Mesodermal cell (in vitro differentiated cells): Measurements from ENCODE around the gene RHOU.

Experiments
- H3K27ac ChIP-seq: 2 replicates; pipeline ENCODE4 v1.7.0; 2013; ENCODE audit warnings: mild to moderate bottlenecking, low read depth, low read length, moderate library complexity; ENCODE audit not compliant: severe bottlenecking
- H3K36me3 ChIP-seq: 2 replicates; pipeline ENCODE4 v1.7.1; 2013; ENCODE audit warnings: mild to moderate bottlenecking, low read length, moderate library complexity; ENCODE audit not compliant: control insufficient read depth, insufficient read depth
- H3K4me1 ChIP-seq: one replicate; pipeline ENCODE4 v1.7.1; 2013; ENCODE audit warnings: mild to moderate bottlenecking, low read length; ENCODE audit not compliant: insufficient read depth, control insufficient read depth, poor library complexity, severe bottlenecking
- H3K4me3 ChIP-seq: 2 replicates; pipeline ENCODE4 v1.7.0; 2013; ENCODE audit warnings: low read length, control low read depth, mild to moderate bottlenecking; ENCODE audit not compliant: insufficient read depth, poor library complexity, severe bottlenecking; ENCODE audit errors: extremely low read depth
- H3K9me3 ChIP-seq: 2 replicates; pipeline ENCODE4 v1.7.1; 2013; ENCODE audit warnings: mild to moderate bottlenecking, low read length, moderate library complexity; ENCODE audit not compliant: control insufficient read depth
- WGBS, 2 experiments: methylation state at CpG; one replicate each; pipeline ENCODE4 v1.1.5; 2013; ENCODE audit warnings: missing lambda C conversion rate in 2 of 2; ENCODE audit not compliant: insufficient coverage in 2 of 2; 5-methylcytosine and 5-hydroxymethylcytosine counted together

RHOU gene

GRCh38 chr1:228784181-228784580, 48.9 kb downstream of the RHOU start:
- no peak overlapping the region for H3K4me3 ChIP-seq
- no peaks in the 10 kb centered on the region for H3K9me3 ChIP-seq
- peaks cover 7% of the 10 kb centered on the region for H3K4me1 ChIP-seq
- no peak overlapping the region for H3K27ac ChIP-seq
- WGBS, 2 experiments = 97 to 100% methylated on average over 3 of the region's 3 CpGs
- no peaks in the 10 kb centered on the region for H3K36me3 ChIP-seq

DNA sequence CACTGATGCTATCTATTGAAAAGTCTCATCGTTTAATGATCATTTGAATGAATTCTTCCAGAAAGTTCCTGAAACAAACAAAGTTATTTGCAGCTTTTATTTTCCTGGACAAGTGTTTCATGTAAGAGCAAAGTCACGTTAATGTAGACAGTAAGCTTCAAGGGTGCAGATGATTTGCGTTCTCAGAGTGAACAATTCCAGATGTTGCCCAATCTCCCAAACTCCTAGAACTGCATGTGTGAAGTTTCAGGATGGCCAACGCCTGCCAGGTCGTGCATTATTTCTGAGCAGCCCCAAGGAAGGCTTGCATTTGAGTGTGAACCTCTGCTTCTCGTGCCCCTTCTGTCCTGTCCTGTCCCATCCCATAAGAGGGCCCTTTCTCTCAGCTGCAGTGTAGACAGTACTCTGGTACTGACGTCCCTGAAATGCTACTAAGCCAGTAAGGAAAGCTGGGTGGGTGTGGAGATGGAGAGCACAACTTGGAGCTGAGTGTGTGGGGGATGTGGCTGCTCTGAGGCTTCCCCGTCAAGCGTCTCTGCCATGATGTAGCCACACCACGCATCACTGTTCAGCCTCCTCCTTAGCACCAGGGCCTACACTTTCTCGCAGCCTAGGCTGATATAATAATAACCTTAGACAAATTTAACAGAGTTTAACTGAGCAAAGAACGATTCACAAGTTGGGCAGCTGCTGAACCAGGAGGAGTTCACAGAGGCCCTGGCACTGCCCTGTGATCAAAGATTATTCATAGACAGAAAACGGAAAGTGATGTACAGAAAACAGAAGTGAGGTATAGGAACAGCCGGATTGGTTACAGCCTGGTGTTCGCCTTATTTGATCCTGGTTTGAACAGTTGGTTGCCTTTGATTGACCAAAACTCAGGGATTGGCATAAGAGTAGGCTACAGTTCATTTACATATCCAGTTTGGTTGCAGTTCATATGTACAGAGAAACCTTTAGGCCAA, 50.4 kb downstream of the RHOU start:
- Histone ChIP-seq H3K9me3 (no peaks in the 10 kb centered on the region), H3K36me3 (no peaks in the 10 kb centered on the region), H3K4me1 (peaks cover 7% of the 10 kb centered on the region), H3K4me3 (no peak overlapping the region), H3K27ac (no peak overlapping the region)
- 92 to 96% methylated on average over 10 to 12 of the region's 15 CpGs for WGBS, 2 experiments

- H3K4me1 ChIP-seq = peaks cover 4% of the 10 kb centered on the region
- H3K27ac ChIP-seq = no peak overlapping the region
- H3K9me3 ChIP-seq = no peaks in the 10 kb centered on the region
- no peak overlapping the region for H3K4me3 ChIP-seq
- H3K36me3 ChIP-seq = no peaks in the 10 kb centered on the region
- WGBS, 2 experiments = 91 to 92% methylated on average over 3 to 4 of the region's 4 CpGs
Observed at GRCh38 chr1:228786361-228787129, 51.3 kb downstream of the RHOU start.

GRCh38 chr1:228791791-228792190, 56.5 kb downstream of the RHOU start:
- Histone ChIP-seq H3K4me1 (no peaks in the 10 kb centered on the region), H3K9me3 (no peaks in the 10 kb centered on the region), H3K27ac (no peak overlapping the region), H3K36me3 (no peaks in the 10 kb centered on the region), H3K4me3 (no peak overlapping the region)
- 86 to 97% methylated on average over 2 to 3 of the region's 3 CpGs for WGBS, 2 experiments

DNA sequence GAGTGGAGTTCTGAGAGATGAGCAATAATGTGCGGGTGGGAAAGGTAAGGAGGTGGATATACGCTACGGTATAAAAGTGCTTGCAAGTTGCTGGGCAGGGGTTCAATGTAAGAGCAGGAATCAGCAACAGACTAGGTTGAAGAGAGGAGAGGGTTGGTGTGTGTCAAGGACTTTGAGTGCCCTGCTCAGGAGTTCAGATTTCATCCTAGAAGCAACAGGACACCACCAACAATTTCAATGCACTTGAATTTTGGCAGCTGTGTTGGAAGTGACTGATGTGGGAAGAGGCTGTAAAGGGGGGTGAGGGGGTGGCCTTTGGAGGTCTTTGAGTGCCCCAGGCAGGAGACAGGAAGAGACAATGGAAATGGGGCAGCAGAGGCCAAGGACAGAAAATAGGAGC, 57.3 kb downstream of the RHOU start:
- Histone ChIP-seq H3K9me3 (no peaks in the 10 kb centered on the region), H3K4me3 (no peak overlapping the region), H3K36me3 (no peaks in the 10 kb centered on the region), H3K4me1 (no peaks in the 10 kb centered on the region), H3K27ac (no peak overlapping the region)
- 80 to 92% methylated on average over 3 of the region's 3 CpGs for WGBS, 2 experiments

GRCh38 chr1:228793032-228793431, 57.8 kb downstream of the RHOU start:
- Histone ChIP-seq H3K4me3 (no peak overlapping the region), H3K4me1 (no peaks in the 10 kb centered on the region), H3K9me3 (no peaks in the 10 kb centered on the region), H3K27ac (no peak overlapping the region), H3K36me3 (no peaks in the 10 kb centered on the region)
- 100% methylated on average over 1 of the region's 2 CpGs; no CpG with 5 or more reads in 1 of the 2 experiments for WGBS, 2 experiments

GRCh38 chr1:228794173-228794572, 58.9 kb downstream of the RHOU start:
- no peaks in the 10 kb centered on the region for H3K9me3 ChIP-seq
- H3K27ac ChIP-seq = no peak overlapping the region
- H3K4me1 ChIP-seq = no peaks in the 10 kb centered on the region
- no peak overlapping the region for H3K4me3 ChIP-seq
- WGBS, 2 experiments = 100% methylated on average over 1 of the region's 1 CpG; no CpG with 5 or more reads in 1 of the 2 experiments
- H3K36me3 ChIP-seq = no peaks in the 10 kb centered on the region

- no peaks in the 10 kb centered on the region for H3K9me3 ChIP-seq
- H3K36me3 ChIP-seq = no peaks in the 10 kb centered on the region
- 90 to 91% methylated on average over 4 to 5 of the region's 5 CpGs for WGBS, 2 experiments
- no peak overlapping the region for H3K27ac ChIP-seq
- H3K4me3 ChIP-seq = no peak overlapping the region
- H3K4me1 ChIP-seq = no peaks in the 10 kb centered on the region
Observed at GRCh38 chr1:228794810-228795209, 59.5 kb downstream of the RHOU start.

- Histone ChIP-seq H3K4me3 (no peak overlapping the region), H3K27ac (no peak overlapping the region), H3K36me3 (no peaks in the 10 kb centered on the region), H3K4me1 (no peaks in the 10 kb centered on the region), H3K9me3 (no peaks in the 10 kb centered on the region)
- WGBS, 2 experiments = 78 to 82% methylated on average over 4 of the region's 4 CpGs
Observed at GRCh38 chr1:228795596-228795995, 60.3 kb downstream of the RHOU start.
